GM12878 (cell line): ENCODE results near the gene PIAS1. TPM values are rescaled to one million over a fixed set of nuclear protein-coding genes. Genes with fewer than 3 reads are reported as not detected.
"Not testable (repeated sequence)": the region's sequence is repeated elsewhere in the genome, so short reads cannot be mapped to it uniquely, and the experiment has no call there.

Source experiments
- ATAC-seq: fragments of 200-7000 bp; cut with Tn5 transposase; 3 replicates; pipeline ENCODE4 v1.9.1; 2020; ENCODE audit warnings: mild to moderate bottlenecking, moderate library complexity
- BruUV-seq: library from RNA; stranded (reverse); fragments of 400-500 nt; replicated peaks from 2 replicates; lab custom pipeline; 2021; lab: Mats Ljungman, UMichigan
- CTCF ChIA-PET: fragments of 300-600 bp; sonication (Branson Sonifier 250); formaldehyde crosslinking; extraction: SDS; loops from one replicate; lab custom pipeline; 2021; ENCODE audit warnings: inconsistent platforms; lab: Yijun Ruan, JAX
- POLR2A ChIA-PET: fragments of 350-600 bp; formaldehyde crosslinking; extraction: SDS; loops from one replicate; lab custom pipeline; 2021; ENCODE audit warnings: inconsistent platforms; lab: Charles Lee
- RAD21 ChIA-PET: fragments of 300-600 bp; sonication (Branson Sonifier 250); formaldehyde crosslinking; loops from one replicate; lab custom pipeline; 2023; ENCODE audit warnings: antibody characterized with exemption; ENCODE audit not compliant: unreplicated experiment; lab: Charles Lee
- SMC1A ChIA-PET: fragments of 300-600 bp; sonication (Branson Sonifier 250); formaldehyde crosslinking; loops from one replicate; lab custom pipeline; 2023; ENCODE audit not compliant: unreplicated experiment, uncharacterized antibody; lab: Charles Lee
- DNase-seq: peaks from one replicate; pipeline ENCODE4 v3.0.0-alpha.2; 2011; ENCODE audit warnings: low read depth, low spot score
- FAIRE-seq: peaks from 3 replicates; lab custom pipeline; 2011; peaks lifted over from hg19 to GRCh38; lab: Jason Lieb, UNC
- H2AFZ ChIP-seq: 2 replicates; pipeline ENCODE4 v1.6.0; 2011; ENCODE audit warnings: low read depth, low read length, control low read depth; ENCODE audit not compliant: control insufficient read depth
- H3K27ac ChIP-seq: 2 replicates; pipeline ENCODE4 v1.5.1; 2011; ENCODE audit warnings: control low read depth; ENCODE audit not compliant: control insufficient read depth, insufficient read depth
- H3K27me3 ChIP-seq, 2 experiments: replicated peaks in 1 of 2; 2 replicates each; pipeline versions ENCODE4 v1.6.0 to v1.6.1; 2011; ENCODE audit warnings: low read length in 1 of 2; ENCODE audit not compliant: control insufficient read depth in 2 of 2, insufficient read depth in 2 of 2
- H3K36me3 ChIP-seq, 2 experiments: 2 replicates each; pipeline ENCODE4 v1.5.1; 2011; ENCODE audit warnings: low read length in 1 of 2; ENCODE audit not compliant: control insufficient read depth in 2 of 2, insufficient read depth in 2 of 2
- H3K4me1 ChIP-seq: 2 replicates; pipeline ENCODE4 v1.6.1; 2011; ENCODE audit warnings: mild to moderate bottlenecking, low read length, moderate library complexity, mixed read lengths; ENCODE audit not compliant: control insufficient read depth, insufficient read depth
- H3K4me2 ChIP-seq: 2 replicates; pipeline ENCODE4 v1.6.0; 2011; ENCODE audit warnings: control low read depth; ENCODE audit not compliant: control insufficient read depth, insufficient read depth
- H3K4me3 ChIP-seq: fragments of 200-600 bp; sonication (generic); 2 replicates; pipeline ENCODE4 v1.5.1; 2016
- H3K79me2 ChIP-seq: 2 replicates; pipeline ENCODE4 v1.6.0; 2011; ENCODE audit warnings: low read length; ENCODE audit not compliant: control insufficient read depth, insufficient read depth
- H3K9ac ChIP-seq: 2 replicates; pipeline ENCODE4 v1.8.0; 2011; ENCODE audit warnings: low read length, control low read depth, mixed read lengths; ENCODE audit not compliant: control insufficient read depth, insufficient read depth
- H3K9me3 ChIP-seq: replicated peaks from 3 replicates; pipeline ENCODE4 v1.5.1; 2011; ENCODE audit warnings: mild to moderate bottlenecking, low read length; ENCODE audit not compliant: control insufficient read depth, insufficient read depth
- H4K20me1 ChIP-seq: 2 replicates; pipeline ENCODE4 v1.6.0; 2011; ENCODE audit not compliant: control insufficient read depth, insufficient read depth
- BHLHE40 ChIP-seq, 2 experiments: fragments of 450-650 bp in 1 of 2; IDR thresholded peaks; 2 replicates each; pipeline ENCODE4 v1.6.1; 2011 to 2017; ENCODE audit warnings: low read depth in 2 of 2, borderline replicate concordance in 1 of 2, improper control_type of control experiment in 1 of 2, low read length in 1 of 2, mild to moderate bottlenecking in 1 of 2
- CBFB ChIP-seq: IDR thresholded peaks from 2 replicates; pipeline ENCODE4 v1.6.1; 2016; ENCODE audit warnings: antibody characterized with exemption, low read depth
- ESRRA ChIP-seq: IDR thresholded peaks from 2 replicates; pipeline ENCODE4 v1.6.1; 2012; ENCODE audit warnings: mild to moderate bottlenecking, low read length, improper control_type of control experiment
- GATAD2B ChIP-seq: fragments of 450-650 bp; conservative IDR thresholded peaks from 2 replicates; pipeline ENCODE4 v1.6.1; 2017; ENCODE audit warnings: low read depth, mild to moderate bottlenecking, moderate library complexity
- IKZF1 ChIP-seq: fragments of 450-650 bp; conservative IDR thresholded peaks from 2 replicates; pipeline ENCODE4 v1.6.1; 2017; ENCODE audit warnings: antibody characterized with exemption, mild to moderate bottlenecking
- KLF5 ChIP-seq: fragments of 450-650 bp; IDR thresholded peaks from 2 replicates; pipeline ENCODE4 v1.6.1; 2014; ENCODE audit warnings: mild to moderate bottlenecking; ENCODE audit not compliant: partially characterized antibody
- LARP7 ChIP-seq: fragments of 450-650 bp; IDR thresholded peaks from 2 replicates; pipeline ENCODE4 v1.6.1; 2017; ENCODE audit warnings: mild to moderate bottlenecking
- NBN ChIP-seq: fragments of 450-650 bp; IDR thresholded peaks from 2 replicates; pipeline ENCODE4 v1.6.1; 2016
- NRF1 ChIP-seq: conservative IDR thresholded peaks from 2 replicates; pipeline ENCODE4 v1.6.1; 2011; ENCODE audit warnings: mild to moderate bottlenecking, low read depth, low read length, improper control_type of control experiment
- POLR2AphosphoS5 ChIP-seq: IDR thresholded peaks from 2 replicates; pipeline ENCODE4 v1.6.1; 2011; ENCODE audit warnings: mild to moderate bottlenecking, low read length, inconsistent platforms
- RB1 ChIP-seq: fragments of 450-650 bp; formaldehyde crosslinking; IDR thresholded peaks from 2 replicates; pipeline ENCODE4 v1.6.1; 2017; ENCODE audit warnings: mild to moderate bottlenecking, borderline replicate concordance
- RELA ChIP-seq: fragments of 450-650 bp; IDR thresholded peaks from 2 replicates; pipeline ENCODE4 v1.8.0; 2014; ENCODE audit warnings: borderline replicate concordance; ENCODE audit not compliant: partially characterized antibody
- RUNX3 ChIP-seq: IDR thresholded peaks from 2 replicates; pipeline ENCODE4 v1.6.1; 2012; ENCODE audit warnings: low read length, inconsistent platforms
- SIN3A ChIP-seq: IDR thresholded peaks from 2 replicates; pipeline ENCODE4 v1.6.1; 2012; ENCODE audit warnings: low read depth, low read length, improper control_type of control experiment
- SMAD5 ChIP-seq: IDR thresholded peaks from 2 replicates; pipeline ENCODE4 v1.6.1; 2016; ENCODE audit warnings: antibody characterized with exemption, low read depth
- SP1 ChIP-seq: IDR thresholded peaks from one replicate; pipeline ENCODE4 v1.6.1; 2011; ENCODE audit warnings: low read depth, low read length
- SPI1 ChIP-seq: IDR thresholded peaks from 2 replicates; pipeline ENCODE4 v1.6.1; 2011; ENCODE audit warnings: low read depth, mild to moderate bottlenecking, low read length, moderate library complexity, borderline replicate concordance; ENCODE audit not compliant: insufficient read depth
- TAF1 ChIP-seq: IDR thresholded peaks from 2 replicates; pipeline ENCODE4 v1.6.1; 2011; ENCODE audit warnings: mild to moderate bottlenecking, low read depth, low read length, borderline replicate concordance
- WGBS: methylation state at CpG from one replicate; pipeline ENCODE4 v1.1.6; 2016; ENCODE audit warnings: low lambda C conversion rate; ENCODE audit not compliant: insufficient replicate concordance, insufficient coverage; ENCODE audit errors: missing lambda C conversion rate; 5-methylcytosine and 5-hydroxymethylcytosine counted together
- in situ Hi-C: fragments of 300-500 bp; cut with MboI; formaldehyde crosslinking; loops from 9 replicates; pipeline ENCODE4 v1.14.3; 2018; ENCODE audit warnings: mixed read lengths
- intact Hi-C: fragments of 100-400 bp; cut with micrococcal nuclease; formaldehyde crosslinking; loops from one replicate; pipeline ENCODE4 v1.14.2; 2022; ENCODE audit not compliant: unreplicated experiment
- polyA plus RNA-seq, 11 experiments: library from polyadenylated mRNA; depleted of rRNA in 4 of 11; unstranded in 6 of 11; stranded (reverse) in 5 of 11; fragments of >200 nt; fragmentation: Nextera tagmentation in 4 of 11; fragmentation: Illumina TruSeq in 1 of 11; extraction: Ambion mirVana in 4 of 11; extraction: Trizol in 1 of 11; gene quantifications; 1 replicate in 1 of 11; 2 replicates in 10 of 11; pipeline versions ENCODE4 v1.2.1 to v1.2.3, GENCODE V29; 2011 to 2016; ENCODE audit warnings: inconsistent platforms in 2 of 11, missing spikeins in 2 of 11, low read depth in 1 of 11
- total RNA-seq, 4 experiments: library from RNA; depleted of rRNA in 3 of 4; stranded (reverse); fragments of >200 nt in 3 of 4; fragmentation: Illumina TruSeq in 1 of 4; extraction: Trizol in 1 of 4; gene quantifications; 2 replicates each; pipeline versions ENCODE4 v1.2.1 to v1.2.3, GENCODE V29; 2013 to 2021
- TF ChIP-seq, protein P1 (sequence below): IDR thresholded peaks from 2 replicates; pipeline ENCODE4 v1.6.1; 2012; ENCODE audit warnings: low read depth, low read length, improper control_type of control experiment
- TF ChIP-seq, protein P2 (sequence below): fragments of 450-650 bp; IDR thresholded peaks from 2 replicates; pipeline ENCODE4 v1.6.1; 2017; ENCODE audit warnings: antibody characterized with exemption, mild to moderate bottlenecking, moderate library complexity

PIAS1 gene
- total and polyA plus RNA-seq, 10 of the 15 experiments (the other 5 are each of a cell fraction or from before 2014, with no cell fraction given) = 20.2 to 96.3 (median 37.0) TPM

GRCh38 chr15:68053701-68054627 lies at the start of gene PIAS1 (continued):
- TF ChIP-seq TAF1 (peak; percentile 86), SPI1 (peak; percentile 10; the same call in 1 of the 2 replicates), IKZF1 (peak; percentile 50), LARP7 (0 out of 2 replicates have a peak, but pooled peaks have one; percentile 25), NBN (peak; percentile 56), KLF5 (no peak), GATAD2B (peak; percentile 39), RUNX3 (0 out of 2 replicates have a peak, but pooled peaks have one; percentile 35), SP1 (peak; percentile 17), SMAD5 (no peak), RELA (peak; percentile 29), CBFB (no peak), NRF1 (peak; percentile 45), SIN3A (peak; percentile 98), BHLHE40 (IDR thresholded peaks at IDR 0.05; ENCODE audit: borderline replicate concordance in 1 of 2, low read depth in 2 of 2, low read length in 1 of 2) (peak; percentile 80 to 90), RB1 (peak; percentile 17; the same call in 1 of the 2 replicates), POLR2AphosphoS5 (peak; percentile 91), ESRRA (no peak)
- TF ChIP-seq, protein P1, sequence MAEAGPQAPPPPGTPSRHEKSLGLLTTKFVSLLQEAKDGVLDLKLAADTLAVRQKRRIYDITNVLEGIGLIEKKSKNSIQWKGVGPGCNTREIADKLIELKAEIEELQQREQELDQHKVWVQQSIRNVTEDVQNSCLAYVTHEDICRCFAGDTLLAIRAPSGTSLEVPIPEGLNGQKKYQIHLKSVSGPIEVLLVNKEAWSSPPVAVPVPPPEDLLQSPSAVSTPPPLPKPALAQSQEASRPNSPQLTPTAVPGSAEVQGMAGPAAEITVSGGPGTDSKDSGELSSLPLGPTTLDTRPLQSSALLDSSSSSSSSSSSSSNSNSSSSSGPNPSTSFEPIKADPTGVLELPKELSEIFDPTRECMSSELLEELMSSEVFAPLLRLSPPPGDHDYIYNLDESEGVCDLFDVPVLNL = peak; percentile 92
- TF ChIP-seq, protein P2, sequence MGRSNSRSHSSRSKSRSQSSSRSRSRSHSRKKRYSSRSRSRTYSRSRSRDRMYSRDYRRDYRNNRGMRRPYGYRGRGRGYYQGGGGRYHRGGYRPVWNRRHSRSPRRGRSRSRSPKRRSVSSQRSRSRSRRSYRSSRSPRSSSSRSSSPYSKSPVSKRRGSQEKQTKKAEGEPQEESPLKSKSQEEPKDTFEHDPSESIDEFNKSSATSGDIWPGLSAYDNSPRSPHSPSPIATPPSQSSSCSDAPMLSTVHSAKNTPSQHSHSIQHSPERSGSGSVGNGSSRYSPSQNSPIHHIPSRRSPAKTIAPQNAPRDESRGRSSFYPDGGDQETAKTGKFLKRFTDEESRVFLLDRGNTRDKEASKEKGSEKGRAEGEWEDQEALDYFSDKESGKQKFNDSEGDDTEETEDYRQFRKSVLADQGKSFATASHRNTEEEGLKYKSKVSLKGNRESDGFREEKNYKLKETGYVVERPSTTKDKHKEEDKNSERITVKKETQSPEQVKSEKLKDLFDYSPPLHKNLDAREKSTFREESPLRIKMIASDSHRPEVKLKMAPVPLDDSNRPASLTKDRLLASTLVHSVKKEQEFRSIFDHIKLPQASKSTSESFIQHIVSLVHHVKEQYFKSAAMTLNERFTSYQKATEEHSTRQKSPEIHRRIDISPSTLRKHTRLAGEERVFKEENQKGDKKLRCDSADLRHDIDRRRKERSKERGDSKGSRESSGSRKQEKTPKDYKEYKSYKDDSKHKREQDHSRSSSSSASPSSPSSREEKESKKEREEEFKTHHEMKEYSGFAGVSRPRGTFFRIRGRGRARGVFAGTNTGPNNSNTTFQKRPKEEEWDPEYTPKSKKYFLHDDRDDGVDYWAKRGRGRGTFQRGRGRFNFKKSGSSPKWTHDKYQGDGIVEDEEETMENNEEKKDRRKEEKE = no peak

DNA sequence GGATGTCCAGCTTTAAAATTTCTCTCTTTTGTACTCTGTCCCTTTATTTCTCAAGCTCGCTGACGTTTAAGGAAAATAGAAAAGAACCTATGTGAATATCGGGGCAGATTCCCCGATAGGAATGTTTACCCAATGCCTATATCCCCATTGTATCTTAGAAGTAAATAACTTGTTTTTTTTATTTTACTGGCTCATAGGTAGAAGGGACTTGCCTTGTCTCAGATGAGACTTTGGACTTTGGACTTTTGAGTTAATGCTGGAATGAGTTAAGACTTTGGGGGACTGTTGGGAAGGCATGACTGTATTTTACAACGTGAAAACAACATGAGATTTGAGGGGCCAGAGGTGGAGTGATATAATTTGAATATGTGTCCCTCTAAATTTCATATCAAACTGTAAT lies 46.5 kb upstream of the PIAS1 start:
- H3K9me3 ChIP-seq, H3K27me3 ChIP-seq, H3K27ac ChIP-seq, in situ Hi-C loops, BruUV-seq, SMC1A ChIA-PET, DNase-seq, ATAC-seq, POLR2A ChIA-PET, H3K4me2 ChIP-seq, FAIRE-seq, H3K4me3 ChIP-seq, intact Hi-C loops, H2AFZ ChIP-seq, RAD21 ChIA-PET, H3K4me1 ChIP-seq, H4K20me1 ChIP-seq, H3K36me3 ChIP-seq, H3K79me2 ChIP-seq, CTCF ChIA-PET, H3K9ac ChIP-seq: not testable (repeated sequence)
- WGBS = 48% methylated on average over 5 of the region's 5 CpGs
